ENCODE data around the gene MAPT.
"Not testable (repeated sequence)": the region's sequence is repeated elsewhere in the genome, so short reads cannot be mapped to it uniquely, and the experiment has no call there.

Gene MAPT

GRCh38 chr17:45902892-45903346 is 8.6 kb downstream of the MAPT start:
- DNase-seq = peak; percentile 85

- DNase-seq = no peak
Observed at GRCh38 chr17:45904866-45905265, 10.5 kb downstream of the MAPT start.

- no peak for DNase-seq
Observed at GRCh38 chr17:45905814-45906213, 11.5 kb downstream of the MAPT start.

GRCh38 chr17:45906237-45906636 is 11.9 kb downstream of the MAPT start:
- no peak for DNase-seq

- no peak for DNase-seq
Observed at GRCh38 chr17:45906927-45907622, 12.7 kb downstream of the MAPT start.

GRCh38 chr17:45907750-45908395 is 13.5 kb downstream of the MAPT start:
- peak; percentile 18 for DNase-seq

- no peak for DNase-seq
Observed at GRCh38 chr17:45908460-45908859, 14.1 kb downstream of the MAPT start.

- DNase-seq = no peak
Observed at GRCh38 chr17:45908935-45909334, 14.6 kb downstream of the MAPT start.

GRCh38 chr17:45910667-45911066 is 16.3 kb downstream of the MAPT start:
- DNase-seq = no peak

GRCh38 chr17:45912319-45912718 is 18.0 kb downstream of the MAPT start:
- DNase-seq = no peak

GRCh38 chr17:45913030-45913429 is 18.7 kb downstream of the MAPT start:
- not testable (repeated sequence) for DNase-seq

- no peak for DNase-seq
Observed at GRCh38 chr17:45914047-45914717, 19.8 kb downstream of the MAPT start.

GRCh38 chr17:45915263-45915662 is 20.9 kb downstream of the MAPT start:
- DNase-seq = no peak

GRCh38 chr17:45917081-45917480 is 22.7 kb downstream of the MAPT start:
- no peak for DNase-seq

- no peak for DNase-seq
Observed at GRCh38 chr17:45918241-45918745, 23.9 kb downstream of the MAPT start.

GRCh38 chr17:45919136-45919535 is 24.8 kb downstream of the MAPT start:
- DNase-seq = no peak

GRCh38 chr17:45920083-45920482 is 25.7 kb downstream of the MAPT start:
- DNase-seq = no peak

GRCh38 chr17:45923511-45924268 is 29.3 kb downstream of the MAPT start:
- no peak for DNase-seq

- peak; percentile 19 for DNase-seq
Observed at GRCh38 chr17:45924332-45924820, 30.0 kb downstream of the MAPT start.

- DNase-seq = no peak
Observed at GRCh38 chr17:45925311-45925710, 31.0 kb downstream of the MAPT start.

- DNase-seq = no peak
Observed at GRCh38 chr17:45927247-45927646, 32.9 kb downstream of the MAPT start.

GRCh38 chr17:45929344-45929743 is 35.0 kb downstream of the MAPT start:
- DNase-seq = no peak

- DNase-seq = no peak
Observed at GRCh38 chr17:45930420-45930951, 36.1 kb downstream of the MAPT start.
